ENCODE measurements around the gene ZDHHC20. TPM values are rescaled to one million over a fixed set of nuclear protein-coding genes. Genes with fewer than 3 reads are reported as not detected.

ZDHHC20 gene
- total RNA-seq, 1 donor from 2014 or later, result 49.2 TPM

GRCh38 chr13:21360463-21360862 lies 98.6 kb downstream of the ZDHHC20 start:
- Mint-ChIP-seq H3K36me3 (ENCODE audit: low read depth) (no peaks in the 10 kb centered on the region), H3K27me3 (no peaks in the 10 kb centered on the region), H3K4me1 (no peaks in the 10 kb centered on the region), H3K27ac (no peak overlapping the region), H3K9me3 (no peaks in the 10 kb centered on the region), H3K4me3 (no peak overlapping the region)
- POLR2A ChIA-PET, result no interaction called here
- CTCF ChIA-PET, result no interaction called here
- no peak for ATAC-seq (ENCODE audit: low read depth)
- intact Hi-C loops (cut with micrococcal nuclease), result no loop called here
- TF ChIP-seq CTCF (IDR thresholded peaks at IDR 0.05), result no peak
- DNase-seq, result no peak

- Mint-ChIP-seq H3K9me3 (no peaks in the 10 kb centered on the region), H3K4me3 (no peak overlapping the region), H3K27me3 (no peaks in the 10 kb centered on the region), H3K36me3 (ENCODE audit: low read depth) (no peaks in the 10 kb centered on the region), H3K4me1 (no peaks in the 10 kb centered on the region), H3K27ac (no peak overlapping the region)
- ATAC-seq (ENCODE audit: low read depth) (no peak), DNase-seq (no peak)
- TF ChIP-seq CTCF (IDR thresholded peaks at IDR 0.05), result no peak
- POLR2A ChIA-PET, result no interaction called here
- intact Hi-C loops (cut with micrococcal nuclease), result no loop called here
- CTCF ChIA-PET, result no interaction called here
Observed at GRCh38 chr13:21359855-21360254, 99.2 kb downstream of the ZDHHC20 start.

GRCh38 chr13:21355304-21355703 lies 103.8 kb downstream of the ZDHHC20 start:
- no peaks in the 10 kb centered on the region for H3K4me1 Mint-ChIP-seq
- ATAC-seq (ENCODE audit: low read depth) (no peak), DNase-seq (no peak)
- no peaks in the 10 kb centered on the region for H3K36me3 Mint-ChIP-seq (ENCODE audit: low read depth)
- intact Hi-C loops (cut with micrococcal nuclease), result no loop called here
- CTCF ChIA-PET, result no interaction called here
- no peak for TF ChIP-seq CTCF (IDR thresholded peaks at IDR 0.05)
- peaks cover 6% of the 10 kb centered on the region for H3K9me3 Mint-ChIP-seq
- POLR2A ChIA-PET, result no interaction called here
- H3K27ac Mint-ChIP-seq, result no peak overlapping the region
- no peaks in the 10 kb centered on the region for H3K27me3 Mint-ChIP-seq
- no peak overlapping the region for H3K4me3 Mint-ChIP-seq

GRCh38 chr13:21354721-21355120 lies 104.4 kb downstream of the ZDHHC20 start:
- POLR2A ChIA-PET, result no interaction called here
- H3K9me3 Mint-ChIP-seq, result peaks cover 6% of the 10 kb centered on the region
- intact Hi-C loops (cut with micrococcal nuclease), result no loop called here

GRCh38 chr13:21348488-21349120 lies 110.5 kb downstream of the ZDHHC20 start:
- Mint-ChIP-seq H3K9me3 (no peaks in the 10 kb centered on the region), H3K27me3 (no peaks in the 10 kb centered on the region), H3K4me3 (no peak overlapping the region), H3K27ac (no peak overlapping the region), H3K4me1 (peaks cover 10% of the 10 kb centered on the region), H3K36me3 (ENCODE audit: low read depth) (no peaks in the 10 kb centered on the region)
- ATAC-seq (ENCODE audit: low read depth), result no peak
- ChIA-PET POLR2A (no interaction called here), CTCF (no interaction called here)
- no peak for DNase-seq
- no peak for TF ChIP-seq CTCF (IDR thresholded peaks at IDR 0.05)
- intact Hi-C loops (cut with micrococcal nuclease), result no loop called here

More at GRCh38 chr13:21354721-21355120, 104.4 kb downstream of the ZDHHC20 start:
- ATAC-seq (ENCODE audit: low read depth), result no peak
- CTCF ChIA-PET, result no interaction called here
- no peak overlapping the region for H3K4me3 Mint-ChIP-seq
- H3K4me1 Mint-ChIP-seq, result no peaks in the 10 kb centered on the region
- H3K27ac Mint-ChIP-seq, result no peak overlapping the region
- no peak for DNase-seq
- no peaks in the 10 kb centered on the region for H3K36me3 Mint-ChIP-seq (ENCODE audit: low read depth)
- TF ChIP-seq CTCF (IDR thresholded peaks at IDR 0.05), result no peak
- H3K27me3 Mint-ChIP-seq, result no peaks in the 10 kb centered on the region

Measured in activated B cell treated with CpG ODN at 0.5 μM for 24 hours (primary cell).